Measurements from ENCODE around the gene RAPGEF5. TPM values are rescaled to one million over a fixed set of nuclear protein-coding genes. Genes with fewer than 3 reads are reported as not detected.
A peak's percentile ranks its signal among the peaks of the same experiment; 100 is the strongest.

RAPGEF5 gene
- total RNA-seq, 1 experiment from 2014 or later: 16.4 TPM

DNA sequence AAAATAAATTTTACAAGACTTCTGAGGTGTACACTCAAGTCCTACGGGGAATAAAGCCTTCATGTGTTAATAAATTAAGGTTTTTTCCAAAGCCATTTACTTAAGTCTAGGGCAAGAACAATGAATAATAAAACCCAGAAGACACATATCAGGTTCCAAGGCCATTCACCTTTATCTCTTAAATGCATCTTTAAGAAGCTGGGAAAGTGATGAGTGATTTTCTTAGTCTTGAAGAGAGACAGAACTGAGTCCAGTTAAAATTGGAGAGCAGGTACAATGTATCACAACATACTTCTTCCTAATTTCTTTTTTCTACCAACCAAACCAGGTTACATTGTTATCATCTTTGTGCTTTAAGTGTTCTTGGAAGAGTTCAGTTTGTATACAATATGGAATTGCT, 189.5 kb downstream of the RAPGEF5 start:
- H2AFZ ChIP-seq: no peak overlapping the region
- no peaks in the 10 kb centered on the region for H3K27me3 ChIP-seq (ENCODE audit: insufficient read depth, low read depth)
- H3K9me2 ChIP-seq (ENCODE audit: insufficient read depth): no peaks in the 10 kb centered on the region
- H3K9me3 ChIP-seq (ENCODE audit: insufficient read depth, low read depth): no peaks in the 10 kb centered on the region; the same call in 1 of the 2 replicates
- TF ChIP-seq EZH2 (IDR thresholded peaks at IDR 0.05; ENCODE audit: low read depth): no peak
- TF ChIP-seq, protein P1, sequence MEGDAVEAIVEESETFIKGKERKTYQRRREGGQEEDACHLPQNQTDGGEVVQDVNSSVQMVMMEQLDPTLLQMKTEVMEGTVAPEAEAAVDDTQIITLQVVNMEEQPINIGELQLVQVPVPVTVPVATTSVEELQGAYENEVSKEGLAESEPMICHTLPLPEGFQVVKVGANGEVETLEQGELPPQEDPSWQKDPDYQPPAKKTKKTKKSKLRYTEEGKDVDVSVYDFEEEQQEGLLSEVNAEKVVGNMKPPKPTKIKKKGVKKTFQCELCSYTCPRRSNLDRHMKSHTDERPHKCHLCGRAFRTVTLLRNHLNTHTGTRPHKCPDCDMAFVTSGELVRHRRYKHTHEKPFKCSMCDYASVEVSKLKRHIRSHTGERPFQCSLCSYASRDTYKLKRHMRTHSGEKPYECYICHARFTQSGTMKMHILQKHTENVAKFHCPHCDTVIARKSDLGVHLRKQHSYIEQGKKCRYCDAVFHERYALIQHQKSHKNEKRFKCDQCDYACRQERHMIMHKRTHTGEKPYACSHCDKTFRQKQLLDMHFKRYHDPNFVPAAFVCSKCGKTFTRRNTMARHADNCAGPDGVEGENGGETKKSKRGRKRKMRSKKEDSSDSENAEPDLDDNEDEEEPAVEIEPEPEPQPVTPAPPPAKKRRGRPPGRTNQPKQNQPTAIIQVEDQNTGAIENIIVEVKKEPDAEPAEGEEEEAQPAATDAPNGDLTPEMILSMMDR (conservative IDR thresholded peaks at IDR 0.05): no peak
- no peaks in the 10 kb centered on the region for H3K4me1 ChIP-seq (replicated peaks; ENCODE audit: insufficient read depth)
- no peak for DNase-seq
- H3K4me3 ChIP-seq: no peak overlapping the region
- no peak overlapping the region for H3K27ac ChIP-seq
- no peaks in the 10 kb centered on the region for H4K20me1 ChIP-seq (ENCODE audit: insufficient read depth)
- intact Hi-C loops (cut with micrococcal nuclease; ENCODE audit: unreplicated experiment): no loop called here
- no peaks in the 10 kb centered on the region for H3K36me3 ChIP-seq (ENCODE audit: low read depth)
- BruUV-seq (replicated peaks): no TSS peak
- no peaks in the 10 kb centered on the region for H3K79me2 ChIP-seq (ENCODE audit: low read depth)
- ChIA-PET CTCF (no interaction called here), POLR2A (ENCODE audit: unreplicated experiment) (no interaction called here)
- H3K4me2 ChIP-seq: no peak overlapping the region
- peaks cover 6% of the 10 kb centered on the region; the same call in 1 of the 2 replicates for H3F3A ChIP-seq (ENCODE audit: insufficient read depth, low read depth)

DNA sequence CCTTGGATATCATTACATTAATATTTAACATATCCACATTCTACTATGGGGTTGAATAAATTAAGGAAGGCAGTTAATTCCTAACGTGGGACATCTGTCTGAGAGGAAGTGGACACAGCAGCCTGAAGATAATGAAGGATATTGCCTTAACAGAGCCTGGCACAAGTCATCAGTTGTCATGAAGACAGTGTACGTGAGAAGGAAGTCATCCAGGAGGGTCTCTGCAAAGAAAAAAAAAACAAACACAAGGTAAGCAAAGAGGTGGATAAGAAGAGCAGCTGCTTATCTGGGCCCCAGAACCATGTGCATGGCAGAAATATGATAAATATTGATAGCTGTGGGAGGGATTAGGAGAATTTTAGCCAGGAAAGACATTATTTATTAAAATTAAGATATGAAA, 190.0 kb downstream of the RAPGEF5 start:
- BruUV-seq (replicated peaks): no TSS peak
- Histone ChIP-seq H3K36me3 (ENCODE audit: low read depth) (no peaks in the 10 kb centered on the region), H3K27me3 (ENCODE audit: insufficient read depth, low read depth) (no peaks in the 10 kb centered on the region), H3K79me2 (ENCODE audit: low read depth) (no peaks in the 10 kb centered on the region), H4K20me1 (ENCODE audit: insufficient read depth) (no peaks in the 10 kb centered on the region), H3F3A (ENCODE audit: insufficient read depth, low read depth) (peaks cover 6% of the 10 kb centered on the region; the same call in 1 of the 2 replicates), H3K9me3 (ENCODE audit: insufficient read depth, low read depth) (no peaks in the 10 kb centered on the region; the same call in 1 of the 2 replicates), H3K27ac (no peak overlapping the region), H2AFZ (no peak overlapping the region), H3K4me2 (no peak overlapping the region), H3K4me1 (replicated peaks; ENCODE audit: insufficient read depth) (no peaks in the 10 kb centered on the region), H3K9me2 (ENCODE audit: insufficient read depth) (no peaks in the 10 kb centered on the region), H3K4me3 (no peak overlapping the region)
- ChIA-PET POLR2A (ENCODE audit: unreplicated experiment) (no interaction called here), CTCF (no interaction called here)
- intact Hi-C loops (cut with micrococcal nuclease; ENCODE audit: unreplicated experiment): no loop called here
- no peak for DNase-seq
- TF ChIP-seq EZH2 (IDR thresholded peaks at IDR 0.05; ENCODE audit: low read depth): no peak
- TF ChIP-seq, protein P1 (conservative IDR thresholded peaks at IDR 0.05): no peak

DNA sequence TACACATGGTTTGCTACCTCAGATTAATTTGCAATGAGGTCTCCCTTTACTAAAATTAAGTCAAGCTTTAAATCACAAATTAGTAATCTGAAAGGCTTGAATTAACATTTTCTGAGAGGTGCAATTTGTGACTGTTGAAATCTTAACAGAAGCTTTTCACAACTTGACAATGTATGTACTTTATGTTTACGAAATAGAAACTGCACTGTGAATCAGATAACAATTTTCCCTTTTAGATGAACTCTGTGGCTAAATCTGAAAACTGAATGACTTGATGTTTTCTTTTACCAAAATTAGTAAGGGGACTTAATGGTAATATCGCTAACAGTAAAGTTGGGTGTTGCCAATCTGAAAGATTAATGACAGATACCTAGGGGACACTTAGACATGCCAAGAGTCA, 197.6 kb downstream of the RAPGEF5 start:
- TF ChIP-seq, protein P1 (conservative IDR thresholded peaks at IDR 0.05): no peak
- no peak for TF ChIP-seq EZH2 (IDR thresholded peaks at IDR 0.05; ENCODE audit: low read depth)
- H3K27me3 ChIP-seq (ENCODE audit: insufficient read depth, low read depth): no peaks in the 10 kb centered on the region
- no peaks in the 10 kb centered on the region for H3K9me3 ChIP-seq (ENCODE audit: insufficient read depth, low read depth)
- intact Hi-C loops (cut with micrococcal nuclease; ENCODE audit: unreplicated experiment): no loop called here
- no peaks in the 10 kb centered on the region for H4K20me1 ChIP-seq (ENCODE audit: insufficient read depth)
- H3K79me2 ChIP-seq (ENCODE audit: low read depth): no peaks in the 10 kb centered on the region
- peak in 1 of 2 experiments; percentile 12 for DNase-seq
- H2AFZ ChIP-seq: no peak overlapping the region
- H3K9me2 ChIP-seq (ENCODE audit: insufficient read depth): no peaks in the 10 kb centered on the region
- POLR2A ChIA-PET (ENCODE audit: unreplicated experiment): no interaction called here
- CTCF ChIA-PET: no interaction called here
- H3K36me3 ChIP-seq (ENCODE audit: low read depth): no peaks in the 10 kb centered on the region
- BruUV-seq (replicated peaks): no TSS peak
- no peak overlapping the region for H3K27ac ChIP-seq
- no peak overlapping the region for H3K4me2 ChIP-seq
- H3K4me3 ChIP-seq: no peak overlapping the region
- no peaks in the 10 kb centered on the region for H3F3A ChIP-seq (ENCODE audit: insufficient read depth, low read depth)
- H3K4me1 ChIP-seq (replicated peaks; ENCODE audit: insufficient read depth): no peaks in the 10 kb centered on the region
